22Rv1 (cell line): ENCODE results near the gene KRTAP10-5.

ENCODE experiments used
- ZFX ChIP-seq: fragments of 450-650 bp; IDR thresholded peaks from 2 replicates; pipeline ENCODE4 v1.6.1; 2017; ENCODE audit warnings: antibody characterized with exemption, borderline replicate concordance
- TF ChIP-seq, protein P1 (sequence below): fragments of 450-650 bp; IDR thresholded peaks from 2 replicates; pipeline ENCODE4 v1.5.1; 2017; ENCODE audit warnings: mild to moderate bottlenecking

GRCh38 chr21:44585892-44586291 is 5.5 kb upstream of the KRTAP10-5 start:
- TF ChIP-seq, protein P1, sequence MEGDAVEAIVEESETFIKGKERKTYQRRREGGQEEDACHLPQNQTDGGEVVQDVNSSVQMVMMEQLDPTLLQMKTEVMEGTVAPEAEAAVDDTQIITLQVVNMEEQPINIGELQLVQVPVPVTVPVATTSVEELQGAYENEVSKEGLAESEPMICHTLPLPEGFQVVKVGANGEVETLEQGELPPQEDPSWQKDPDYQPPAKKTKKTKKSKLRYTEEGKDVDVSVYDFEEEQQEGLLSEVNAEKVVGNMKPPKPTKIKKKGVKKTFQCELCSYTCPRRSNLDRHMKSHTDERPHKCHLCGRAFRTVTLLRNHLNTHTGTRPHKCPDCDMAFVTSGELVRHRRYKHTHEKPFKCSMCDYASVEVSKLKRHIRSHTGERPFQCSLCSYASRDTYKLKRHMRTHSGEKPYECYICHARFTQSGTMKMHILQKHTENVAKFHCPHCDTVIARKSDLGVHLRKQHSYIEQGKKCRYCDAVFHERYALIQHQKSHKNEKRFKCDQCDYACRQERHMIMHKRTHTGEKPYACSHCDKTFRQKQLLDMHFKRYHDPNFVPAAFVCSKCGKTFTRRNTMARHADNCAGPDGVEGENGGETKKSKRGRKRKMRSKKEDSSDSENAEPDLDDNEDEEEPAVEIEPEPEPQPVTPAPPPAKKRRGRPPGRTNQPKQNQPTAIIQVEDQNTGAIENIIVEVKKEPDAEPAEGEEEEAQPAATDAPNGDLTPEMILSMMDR, result no peak
- no peak for TF ChIP-seq ZFX
